Small intestine (tissue), 7 donors: ENCODE results near the gene IL18BP. TPM values are rescaled to one million over a fixed set of nuclear protein-coding genes. Genes with fewer than 3 reads are reported as not detected.

Experiments
- DNase-seq, 2 donors: peaks; one replicate each; pipeline versions ENCODE4 v3.0.0 to v3.0.0-alpha.2; 2013
- FAIRE-seq: peaks from 2 replicates; lab custom pipeline; 2012; peaks lifted over from hg19 to GRCh38; lab: Jason Lieb, UNC
- H3K27ac ChIP-seq, 3 donors: one replicate each; pipeline ENCODE4 v1.5.1; 2013; ENCODE audit warnings: low read length in 2 of 3, mild to moderate bottlenecking in 2 of 3, control low read depth in 1 of 3, inconsistent platforms in 1 of 3, low read depth in 1 of 3, moderate library complexity in 1 of 3
- H3K27me3 ChIP-seq, 3 donors: one replicate each; pipeline ENCODE4 v1.6.1; 2013; ENCODE audit warnings: low read length in 3 of 3, inconsistent platforms in 1 of 3; ENCODE audit not compliant: control insufficient read depth in 3 of 3, insufficient read depth in 3 of 3
- H3K36me3 ChIP-seq, 3 donors: one replicate each; pipeline ENCODE4 v1.6.1; 2013; ENCODE audit warnings: low read length in 3 of 3, inconsistent platforms in 1 of 3, low read depth in 1 of 3, mild to moderate bottlenecking in 1 of 3, moderate library complexity in 1 of 3; ENCODE audit not compliant: control insufficient read depth in 3 of 3, insufficient read depth in 2 of 3
- H3K4me1 ChIP-seq, 3 donors: one replicate each; pipeline ENCODE4 v1.6.1; 2013; ENCODE audit warnings: low read length in 2 of 3, inconsistent platforms in 1 of 3, low read depth in 1 of 3, mild to moderate bottlenecking in 1 of 3, moderate library complexity in 1 of 3; ENCODE audit not compliant: control insufficient read depth in 3 of 3, insufficient read depth in 2 of 3
- H3K4me3 ChIP-seq, 3 donors: one replicate each; pipeline ENCODE4 v1.5.1; 2013; ENCODE audit warnings: low read length in 3 of 3, control low read depth in 1 of 3, inconsistent platforms in 1 of 3, low read depth in 1 of 3, mild to moderate bottlenecking in 1 of 3, moderate library complexity in 1 of 3
- H3K9me3 ChIP-seq, 2 donors: one replicate each; pipeline ENCODE4 v1.6.1; 2013; ENCODE audit warnings: low read depth in 1 of 2, low read length in 1 of 2; ENCODE audit not compliant: control insufficient read depth in 2 of 2, insufficient read depth in 1 of 2
- WGBS, 3 donors: extraction: QIAGEN DNeasy Blood & Tissue Kit; methylation state at CpG; one replicate each; pipeline ENCODE4 v1.1.7; 2013; 5-methylcytosine and 5-hydroxymethylcytosine counted together
- polyA plus RNA-seq, 4 donors: library from polyadenylated mRNA; stranded (reverse) in 3 of 4; unstranded in 1 of 4; fragments of 200-250 nt in 3 of 4; fragments of 120-200 nt in 1 of 4; gene quantifications; one replicate each; pipeline versions ENCODE4 v1.2.1 to v1.2.3, GENCODE V29; 2013
- donor health status: healthy with polysubstance abuse.
- donor health status: control.
- donor health status: control.
- donor health status: Bipolar disorder and iron deficiency.
- donor health status: healthy.

The IL18BP gene
- polyA plus RNA-seq, 4 donors, result 3.2 to 9.6 (median 7.2) TPM

- DNase-seq (no peak), FAIRE-seq (no peak)
- Histone ChIP-seq H3K4me3 (no peak overlapping the region), H3K36me3 (peaks cover 2 to 85% (median 3%) of the 10 kb centered on the region in 3 donors), H3K9me3 (no peaks in the 10 kb centered on the region), H3K4me1 (peaks cover 0 to 12% (median 0%) of the 10 kb centered on the region in 3 donors), H3K27me3 (no peaks in the 10 kb centered on the region), H3K27ac (peak overlapping the region in 2 of 3 donors; percentile 2 to 42)
- 90 to 100% (median 94%) methylated on average over 2 of the region's 2 CpGs for WGBS, 3 donors
Measured at GRCh38 chr11:71998061-71998460, 648 bp upstream of the IL18BP start.

GRCh38 chr11:71999362-71999761, 653 bp downstream of the IL18BP start:
- H3K4me3 ChIP-seq, result no peak overlapping the region
- DNase-seq (peak in 1 of 2 donors; percentile 55), FAIRE-seq (no peak)
- peak overlapping the region in 2 of 3 donors; percentile 52 to 85 for H3K27ac ChIP-seq
- WGBS, 3 donors, result 8 to 14% (median 10%) methylated on average over 2 of the region's 2 CpGs
- H3K27me3 ChIP-seq, result no peaks in the 10 kb centered on the region
- no peaks in the 10 kb centered on the region for H3K9me3 ChIP-seq
- H3K4me1 ChIP-seq, result peaks cover 0 to 12% (median 0%) of the 10 kb centered on the region in 3 donors
- H3K36me3 ChIP-seq, result peaks cover 10 to 92% (median 12%) of the 10 kb centered on the region in 3 donors

- Histone ChIP-seq H3K4me1 (peaks cover 0 to 12% (median 0%) of the 10 kb centered on the region in 3 donors), H3K4me3 (no peak overlapping the region), H3K27ac (peak overlapping the region in 2 of 3 donors; percentile 52 to 85), H3K9me3 (no peaks in the 10 kb centered on the region), H3K27me3 (no peaks in the 10 kb centered on the region), H3K36me3 (peaks cover 15 to 92% (median 16%) of the 10 kb centered on the region in 3 donors)
- FAIRE-seq (no peak), DNase-seq (no peak)
- 51 to 69% (median 62%) methylated on average over 8 of the region's 8 CpGs for WGBS, 3 donors
Measured at GRCh38 chr11:71999798-72000197, 1.1 kb downstream of the IL18BP start.

GRCh38 chr11:72000202-72000867, 1.6 kb downstream of the IL18BP start:
- Histone ChIP-seq H3K36me3 (peaks cover 16 to 94% (median 20%) of the 10 kb centered on the region in 3 donors), H3K4me3 (no peak overlapping the region), H3K27ac (peak overlapping the region in 1 of 3 donors; percentile 85), H3K9me3 (no peaks in the 10 kb centered on the region), H3K4me1 (peaks cover 0 to 12% (median 0%) of the 10 kb centered on the region in 3 donors), H3K27me3 (no peaks in the 10 kb centered on the region)
- 86 to 91% (median 86%) methylated on average over 9 to 10 of the region's 10 CpGs for WGBS, 3 donors
- DNase-seq (no peak), FAIRE-seq (no peak)

GRCh38 chr11:72001285-72001684, 2.6 kb downstream of the IL18BP start:
- Histone ChIP-seq H3K4me1 (peaks cover 0 to 12% (median 0%) of the 10 kb centered on the region in 3 donors), H3K27me3 (no peaks in the 10 kb centered on the region), H3K4me3 (no peak overlapping the region), H3K9me3 (no peaks in the 10 kb centered on the region), H3K27ac (no peak overlapping the region), H3K36me3 (peaks cover 21 to 94% (median 29%) of the 10 kb centered on the region in 3 donors)
- FAIRE-seq (no peak), DNase-seq (no peak)
- WGBS, 3 donors, result 73 to 86% (median 81%) methylated on average over 11 of the region's 11 CpGs

GRCh38 chr11:72001834-72002591, 3.3 kb downstream of the IL18BP start:
- peaks cover 21 to 94% (median 34%) of the 10 kb centered on the region in 3 donors for H3K36me3 ChIP-seq
- DNase-seq, result no peak

GRCh38 chr11:72002841-72003775, 4.4 kb downstream of the IL18BP start:
- H3K27me3 ChIP-seq, result no peaks in the 10 kb centered on the region
- H3K4me1 ChIP-seq, result peaks cover 0 to 12% (median 0%) of the 10 kb centered on the region in 3 donors
- no peak overlapping the region for H3K27ac ChIP-seq
- H3K9me3 ChIP-seq, result no peaks in the 10 kb centered on the region
- peaks cover 21 to 95% (median 37%) of the 10 kb centered on the region in 3 donors for H3K36me3 ChIP-seq
- H3K4me3 ChIP-seq, result no peak overlapping the region
- 79 to 84% (median 83%) methylated on average over 12 of the region's 12 CpGs for WGBS, 3 donors
- no peak for FAIRE-seq
- DNase-seq, result no peak

More at GRCh38 chr11:72001834-72002591, 3.3 kb downstream of the IL18BP start:
- H3K27ac ChIP-seq, result no peak overlapping the region
- H3K9me3 ChIP-seq, result no peaks in the 10 kb centered on the region
- H3K4me3 ChIP-seq, result no peak overlapping the region
- H3K4me1 ChIP-seq, result peaks cover 0 to 12% (median 0%) of the 10 kb centered on the region in 3 donors
- WGBS, 3 donors, result 63 to 75% (median 68%) methylated on average over 10 of the region's 10 CpGs
- FAIRE-seq, result no peak
- H3K27me3 ChIP-seq, result no peaks in the 10 kb centered on the region
